Measurements from ENCODE around the gene SLC12A8. TPM values are rescaled to one million over a fixed set of nuclear protein-coding genes. Genes with fewer than 3 reads are reported as not detected.
A peak's percentile ranks its signal among the peaks of the same experiment; 100 is the strongest.

SLC12A8 gene
- total RNA-seq, 1 experiment from 2014 or later = 13.0 TPM

DNA sequence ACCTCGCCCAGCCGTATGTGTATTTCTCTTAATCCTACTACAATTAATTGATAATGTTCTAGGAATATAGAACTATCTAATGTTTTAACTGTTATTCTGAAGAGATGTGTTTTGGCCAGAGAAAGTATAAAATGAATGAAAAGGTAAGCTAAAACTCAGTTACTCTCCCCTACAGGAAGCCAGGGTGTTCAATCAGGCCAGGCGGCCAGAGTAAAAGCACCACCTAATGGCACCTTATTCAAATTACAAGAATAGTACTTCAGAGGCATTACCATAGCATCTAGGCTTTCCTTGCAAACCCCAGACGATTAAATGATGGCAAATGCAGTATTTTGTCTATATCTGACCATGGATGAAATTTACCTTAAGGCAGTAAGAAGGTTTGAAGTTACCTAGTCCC, 10.4 kb downstream of the SLC12A8 start:
- intact Hi-C loops (cut with micrococcal nuclease) = loop anchor here (5.0 kb wide), 1 partner anchor 205 kb away; no protein-coding TSS in a partner anchor
- H3K27ac Mint-ChIP-seq (ENCODE audit: low read depth, unreplicated experiment) = no peak overlapping the region
- CTCF ChIA-PET = interaction anchor here (0.6 to 1.6 kb wide), 6 partner anchors 37 to 357 kb away, joined by 3 to 5 read pairs (median 4); no protein-coding TSS in a partner anchor

GRCh38 chr3:125200731-125201139, 11.8 kb downstream of the SLC12A8 start:
- no peaks in the 10 kb centered on the region for H3K4me1 Mint-ChIP-seq (ENCODE audit: insufficient read depth, unreplicated experiment)
- POLR2A ChIA-PET = no interaction called here

More for the DNA sequence above, 10.4 kb downstream of the SLC12A8 start:
- DNase-seq (ENCODE audit: unreplicated experiment) = peak; percentile 33
- POLR2A ChIA-PET = interaction anchor here (1.2 kb wide), 1 partner anchor 239 kb away, joined by 3 read pairs; no protein-coding TSS in a partner anchor
- no peaks in the 10 kb centered on the region for H3K9me3 Mint-ChIP-seq (ENCODE audit: unreplicated experiment)
- TF ChIP-seq CTCF (IDR thresholded peaks at IDR 0.05; ENCODE audit: unreplicated experiment) = no peak
- H3K27me3 Mint-ChIP-seq (ENCODE audit: insufficient read depth, unreplicated experiment) = no peaks in the 10 kb centered on the region
- no TSS peak for BruUV-seq (replicated peaks)
- no peaks in the 10 kb centered on the region for H3K36me3 Mint-ChIP-seq (ENCODE audit: insufficient read depth, unreplicated experiment)
- no peaks in the 10 kb centered on the region for H3K4me1 Mint-ChIP-seq (ENCODE audit: insufficient read depth, unreplicated experiment)
- no peak overlapping the region for H3K4me3 Mint-ChIP-seq (ENCODE audit: unreplicated experiment)

GRCh38 chr3:125194849-125195601, 17.5 kb downstream of the SLC12A8 start:
- no peak for TF ChIP-seq CTCF (IDR thresholded peaks at IDR 0.05; ENCODE audit: unreplicated experiment)
- POLR2A ChIA-PET = interaction anchor here (1.0 to 1.2 kb wide), 2 partner anchors 28 to 43 kb away, joined by 3 read pairs; no protein-coding TSS in a partner anchor
- Mint-ChIP-seq H3K9me3 (ENCODE audit: unreplicated experiment) (no peaks in the 10 kb centered on the region), H3K27me3 (ENCODE audit: insufficient read depth, unreplicated experiment) (no peaks in the 10 kb centered on the region), H3K4me1 (ENCODE audit: insufficient read depth, unreplicated experiment) (no peaks in the 10 kb centered on the region), H3K4me3 (ENCODE audit: unreplicated experiment) (no peak overlapping the region), H3K27ac (ENCODE audit: low read depth, unreplicated experiment) (no peak overlapping the region), H3K36me3 (ENCODE audit: insufficient read depth, unreplicated experiment) (no peaks in the 10 kb centered on the region)
- intact Hi-C loops (cut with micrococcal nuclease) = no loop called here
- CTCF ChIA-PET = interaction anchor here (0.7 kb wide), 1 partner anchor 200 kb away, joined by 3 read pairs; no protein-coding TSS in a partner anchor
- no peak for DNase-seq (ENCODE audit: unreplicated experiment)
- BruUV-seq (replicated peaks) = no TSS peak

More at GRCh38 chr3:125200731-125201139, 11.8 kb downstream of the SLC12A8 start:
- H3K4me3 Mint-ChIP-seq (ENCODE audit: unreplicated experiment) = no peak overlapping the region
- BruUV-seq (replicated peaks) = no TSS peak
- TF ChIP-seq CTCF (IDR thresholded peaks at IDR 0.05; ENCODE audit: unreplicated experiment) = no peak
- CTCF ChIA-PET = no interaction called here
- H3K36me3 Mint-ChIP-seq (ENCODE audit: insufficient read depth, unreplicated experiment) = no peaks in the 10 kb centered on the region
- no peak for DNase-seq (ENCODE audit: unreplicated experiment)
- no peaks in the 10 kb centered on the region for H3K9me3 Mint-ChIP-seq (ENCODE audit: unreplicated experiment)
- no peak overlapping the region for H3K27ac Mint-ChIP-seq (ENCODE audit: low read depth, unreplicated experiment)
- intact Hi-C loops (cut with micrococcal nuclease) = loop anchor here (5.0 kb wide), 1 partner anchor 203 kb away; no protein-coding TSS in a partner anchor
- no peaks in the 10 kb centered on the region for H3K27me3 Mint-ChIP-seq (ENCODE audit: insufficient read depth, unreplicated experiment)

GRCh38 chr3:125194061-125194848, 18.3 kb downstream of the SLC12A8 start:
- TF ChIP-seq CTCF (IDR thresholded peaks at IDR 0.05; ENCODE audit: unreplicated experiment) = no peak
- ChIA-PET POLR2A (interaction anchor here (1.0 to 1.2 kb wide), 2 partner anchors 28 to 43 kb away, joined by 3 read pairs; no protein-coding TSS in a partner anchor), CTCF (interaction anchor here (0.7 kb wide), 2 partner anchors 199 to 245 kb away, joined by 3 read pairs; no protein-coding TSS in a partner anchor)
- no TSS peak for BruUV-seq (replicated peaks)
- no peaks in the 10 kb centered on the region for H3K9me3 Mint-ChIP-seq (ENCODE audit: unreplicated experiment)
- no peaks in the 10 kb centered on the region for H3K27me3 Mint-ChIP-seq (ENCODE audit: insufficient read depth, unreplicated experiment)
- no peaks in the 10 kb centered on the region for H3K36me3 Mint-ChIP-seq (ENCODE audit: insufficient read depth, unreplicated experiment)
- DNase-seq (ENCODE audit: unreplicated experiment) = peak; percentile 16
- intact Hi-C loops (cut with micrococcal nuclease) = no loop called here
- H3K27ac Mint-ChIP-seq (ENCODE audit: low read depth, unreplicated experiment) = no peak overlapping the region
- no peak overlapping the region for H3K4me3 Mint-ChIP-seq (ENCODE audit: unreplicated experiment)
- H3K4me1 Mint-ChIP-seq (ENCODE audit: insufficient read depth, unreplicated experiment) = no peaks in the 10 kb centered on the region
